Uterus (tissue), 4 donors: Measurements from ENCODE around the gene MAP3K3. TPM values are rescaled to one million over a fixed set of nuclear protein-coding genes. Genes with fewer than 3 reads are reported as not detected.

Experiments used
- DNase-seq, 2 donors: peaks; one replicate each; pipeline ENCODE4 v3.0.0-alpha.2; 2019 to 2020
- H3K27ac ChIP-seq, 2 donors: fragments of 200-600 bp; sonication (generic); 1 replicate in 1 of 2; 2 replicates in 1 of 2; pipeline ENCODE4 v1.5.1; 2016 to 2018
- H3K27me3 ChIP-seq, 2 donors: fragments of 200-600 bp; sonication (generic); one replicate each; pipeline ENCODE4 v1.5.1; 2018 to 2019; ENCODE audit warnings: control low read depth in 1 of 2
- H3K36me3 ChIP-seq, 2 donors: fragments of 200-600 bp; sonication (generic); one replicate each; pipeline ENCODE4 v1.5.1; 2019; ENCODE audit warnings: control low read depth in 1 of 2
- H3K4me1 ChIP-seq, 2 donors: fragments of 200-600 bp; sonication (generic); one replicate each; pipeline ENCODE4 v1.5.1; 2018 to 2019; ENCODE audit warnings: control low read depth in 1 of 2
- H3K4me3 ChIP-seq, 2 donors: fragments of 200-600 bp; sonication (generic); 1 replicate in 1 of 2; 2 replicates in 1 of 2; pipeline ENCODE4 v1.5.1; 2018 to 2019; ENCODE audit warnings: mild to moderate bottlenecking in 1 of 2
- H3K9me3 ChIP-seq, 2 donors: fragments of 200-600 bp; sonication (generic); one replicate each; pipeline ENCODE4 v1.5.1; 2019; ENCODE audit warnings: control low read depth in 1 of 2
- CTCF ChIP-seq, 4 experiments: fragments of 200-600 bp in 2 of 4; fragments of 450-650 bp in 2 of 4; sonication (generic) in 2 of 4; IDR thresholded peaks; one replicate each; pipeline ENCODE4 v1.5.1; 2016 to 2019; ENCODE audit warnings: antibody characterized with exemption in 4 of 4, mild to moderate bottlenecking in 2 of 4, moderate library complexity in 1 of 4
- POLR2A ChIP-seq, 2 donors: fragments of 450-650 bp; IDR thresholded peaks; one replicate each; pipeline ENCODE4 v1.6.1; 2016; ENCODE audit warnings: antibody characterized with exemption in 2 of 2, mild to moderate bottlenecking in 1 of 2, moderate library complexity in 1 of 2
- intact Hi-C: fragments of 100-400 bp; cut with DNase I; formaldehyde crosslinking; loops from one replicate; pipeline ENCODE4 v1.15.1; 2023; ENCODE audit warnings: low total_unique reads
- total RNA-seq, 4 donors: library from RNA; depleted of rRNA in 3 of 4; stranded (reverse); fragments of >200 nt in 3 of 4; gene quantifications; one replicate each; pipeline versions ENCODE4 v1.1.0 to v1.2.4, GENCODE V29; 2014 to 2023
- donor health status: DM: yes; HTN: yes; CAD: no.

MAP3K3 gene
- total RNA-seq, 4 donors from 2014 or later = 31.5 to 63.0 (median 56.3) TPM

DNA sequence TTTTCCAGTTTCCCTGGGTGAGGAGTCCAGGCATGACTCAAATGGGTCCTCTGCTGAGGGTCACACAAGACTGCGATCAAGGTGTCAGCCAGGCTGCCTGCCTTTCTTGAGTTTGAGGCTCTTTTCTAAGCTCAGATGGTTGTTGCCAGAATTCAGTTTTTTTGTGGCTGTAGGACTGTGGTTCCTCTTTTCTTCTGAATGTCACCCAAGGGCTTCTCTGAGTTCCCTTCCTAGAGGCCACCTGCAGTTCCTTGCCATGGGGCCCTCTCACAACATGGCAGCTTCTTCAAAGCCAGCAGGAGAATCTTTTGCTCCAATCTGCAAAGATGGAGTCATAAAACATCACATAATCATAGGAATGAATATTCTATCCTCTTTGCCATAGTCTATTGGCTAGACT is 60.2 kb downstream of the MAP3K3 start:
- DNase-seq = no peak
- intact Hi-C loops = no loop called here
- Histone ChIP-seq H3K36me3 (no peaks in the 10 kb centered on the region), H3K9me3 (no peaks in the 10 kb centered on the region), H3K4me3 (no peak overlapping the region), H3K27ac (no peak overlapping the region), H3K4me1 (peaks cover 0 to 10% of the 10 kb centered on the region in 2 donors), H3K27me3 (no peaks in the 10 kb centered on the region)
- TF ChIP-seq CTCF (IDR thresholded peaks at IDR 0.05) (no peak), POLR2A (IDR thresholded peaks at IDR 0.05) (no peak)

- no peaks in the 10 kb centered on the region for H3K36me3 ChIP-seq
- no peak overlapping the region for H3K27ac ChIP-seq
- H3K4me3 ChIP-seq = no peak overlapping the region
- no peaks in the 10 kb centered on the region for H3K9me3 ChIP-seq
- DNase-seq = no peak
- intact Hi-C loops = no loop called here
- TF ChIP-seq CTCF (IDR thresholded peaks at IDR 0.05) (no peak), POLR2A (IDR thresholded peaks at IDR 0.05) (no peak)
- peaks cover 0 to 10% of the 10 kb centered on the region in 2 donors for H3K4me1 ChIP-seq
- no peaks in the 10 kb centered on the region for H3K27me3 ChIP-seq
These were observed 60.8 kb downstream of the MAP3K3 start for GRCh38 chr17:63682981-63683380.

- H3K27me3 ChIP-seq = no peaks in the 10 kb centered on the region
- DNase-seq = no peak
- H3K9me3 ChIP-seq = no peaks in the 10 kb centered on the region
- intact Hi-C loops = no loop called here
- no peak overlapping the region for H3K4me3 ChIP-seq
- H3K4me1 ChIP-seq = peaks cover 0 to 10% of the 10 kb centered on the region in 2 donors
- TF ChIP-seq CTCF (IDR thresholded peaks at IDR 0.05) (no peak), POLR2A (IDR thresholded peaks at IDR 0.05) (no peak)
- peak overlapping the region in 1 of 2 donors; percentile 51 for H3K27ac ChIP-seq
- H3K36me3 ChIP-seq = no peaks in the 10 kb centered on the region
These were observed 62.8 kb downstream of the MAP3K3 start for GRCh38 chr17:63685041-63685440.

- Histone ChIP-seq H3K27ac (no peak overlapping the region), H3K4me1 (peaks cover 0 to 10% of the 10 kb centered on the region in 2 donors)
- intact Hi-C loops = no loop called here
These were observed 63.4 kb downstream of the MAP3K3 start for GRCh38 chr17:63685578-63685977.

GRCh38 chr17:63686138-63686685 is 64.0 kb downstream of the MAP3K3 start:
- DNase-seq = no peak
- Histone ChIP-seq H3K27me3 (no peaks in the 10 kb centered on the region), H3K27ac (no peak overlapping the region), H3K9me3 (no peaks in the 10 kb centered on the region), H3K36me3 (no peaks in the 10 kb centered on the region), H3K4me1 (peaks cover 0 to 10% of the 10 kb centered on the region in 2 donors), H3K4me3 (no peak overlapping the region)
- no peak for TF ChIP-seq POLR2A (IDR thresholded peaks at IDR 0.05)
- TF ChIP-seq CTCF (IDR thresholded peaks at IDR 0.05) = no peak
- intact Hi-C loops = no loop called here

More at GRCh38 chr17:63685578-63685977, 63.4 kb downstream of the MAP3K3 start:
- H3K4me3 ChIP-seq = no peak overlapping the region
- H3K27me3 ChIP-seq = no peaks in the 10 kb centered on the region
- no peaks in the 10 kb centered on the region for H3K9me3 ChIP-seq
- DNase-seq = no peak
- no peak for TF ChIP-seq POLR2A (IDR thresholded peaks at IDR 0.05)
- no peak for TF ChIP-seq CTCF (IDR thresholded peaks at IDR 0.05)
- H3K36me3 ChIP-seq = no peaks in the 10 kb centered on the region
